ENCODE results near the gene HLCS. TPM values are rescaled to one million over a fixed set of nuclear protein-coding genes. Genes with fewer than 3 reads are reported as not detected.

Gene HLCS
- total RNA-seq, 4 donors from 2014 or later, result 3.1 to 19.4 (median 8.9) TPM

GRCh38 chr21:36929622-36930021 is 36.8 kb downstream of the HLCS start:
- WGBS, 2 donors, result 35 to 50% methylated on average over 7 of the region's 7 CpGs
- peak in 1 of 2 donors; percentile 75 for DNase-seq (ENCODE audit: low spot score in 2 of 2)
- H3K4me3 ChIP-seq (ENCODE audit: low read depth, poor library complexity, severe bottlenecking), result no peak overlapping the region
- intact Hi-C loops (cut with DNase I; ENCODE audit: low total_unique reads), result loop anchor here (5.0 to 10.0 kb wide), 2 partner anchors 185 to 427 kb away; no protein-coding TSS in a partner anchor
- no peak for TF ChIP-seq CTCF (IDR thresholded peaks at IDR 0.05)
- TF ChIP-seq POLR2A (IDR thresholded peaks at IDR 0.05), result no peak

- no peak overlapping the region for H3K4me3 ChIP-seq (ENCODE audit: low read depth, poor library complexity, severe bottlenecking)
- WGBS, 2 donors, result 79 to 87% methylated on average over 5 of the region's 5 CpGs
- no peak for TF ChIP-seq CTCF (IDR thresholded peaks at IDR 0.05)
- no peak for TF ChIP-seq POLR2A (IDR thresholded peaks at IDR 0.05)
- peak in 1 of 2 donors; percentile 77 for DNase-seq (ENCODE audit: low spot score in 2 of 2)
- intact Hi-C loops (cut with DNase I; ENCODE audit: low total_unique reads), result loop anchor here (5.0 to 10.0 kb wide), 2 partner anchors 184 to 427 kb away; no protein-coding TSS in a partner anchor
Observed at GRCh38 chr21:36928960-36929359, 37.5 kb downstream of the HLCS start.

GRCh38 chr21:36927719-36928117 is 38.8 kb downstream of the HLCS start:
- TF ChIP-seq POLR2A (IDR thresholded peaks at IDR 0.05), result no peak
- no peak for TF ChIP-seq CTCF (IDR thresholded peaks at IDR 0.05)
- intact Hi-C loops (cut with DNase I; ENCODE audit: low total_unique reads), result loop anchor here (5.0 to 10.0 kb wide), 2 partner anchors 183 to 425 kb away; no protein-coding TSS in a partner anchor
- DNase-seq (ENCODE audit: low spot score in 2 of 2), result peak; percentile 69 to 94
- no peak overlapping the region for H3K4me3 ChIP-seq (ENCODE audit: low read depth, poor library complexity, severe bottlenecking)
- 10 to 15% methylated on average over 4 of the region's 4 CpGs for WGBS, 2 donors

GRCh38 chr21:36926989-36927718 is 39.3 kb downstream of the HLCS start:
- H3K4me3 ChIP-seq (ENCODE audit: low read depth, poor library complexity, severe bottlenecking), result no peak overlapping the region
- TF ChIP-seq CTCF (IDR thresholded peaks at IDR 0.05) (no peak), POLR2A (IDR thresholded peaks at IDR 0.05) (no peak)
- 86 to 88% methylated on average over 17 of the region's 17 CpGs for WGBS, 2 donors
- DNase-seq (ENCODE audit: low spot score in 2 of 2), result peak in 1 of 2 donors; percentile 65
- intact Hi-C loops (cut with DNase I; ENCODE audit: low total_unique reads), result loop anchor here (5.0 to 10.0 kb wide), 2 partner anchors 182 to 425 kb away; no protein-coding TSS in a partner anchor

GRCh38 chr21:36923270-36923669 is 43.2 kb downstream of the HLCS start:
- WGBS, 2 donors, result 66 to 82% methylated on average over 14 of the region's 14 CpGs
- TF ChIP-seq POLR2A (IDR thresholded peaks at IDR 0.05), result no peak
- TF ChIP-seq CTCF (IDR thresholded peaks at IDR 0.05), result no peak
- H3K4me3 ChIP-seq (ENCODE audit: low read depth, poor library complexity, severe bottlenecking), result no peak overlapping the region
- intact Hi-C loops (cut with DNase I; ENCODE audit: low total_unique reads), result loop anchor here (10.0 kb wide), 1 partner anchor 178 kb away; no protein-coding TSS in a partner anchor
- peak in 1 of 2 donors; percentile 36 for DNase-seq (ENCODE audit: low spot score in 2 of 2)
